Transverse colon (tissue), 4 donors: ENCODE measurements around the gene BACH2. TPM values are rescaled to one million over a fixed set of nuclear protein-coding genes. Genes with fewer than 3 reads are reported as not detected.

Experiments
- DNase-seq: peaks from one replicate; pipeline ENCODE4 v3.0.0-alpha.2; 2019
- H3K27ac ChIP-seq, 4 donors: fragments of 200-600 bp; sonication (generic); 2 replicates each; pipeline ENCODE4 v1.5.1; 2016 to 2018; ENCODE audit warnings: inconsistent platforms in 4 of 4
- H3K27me3 ChIP-seq: fragments of 200-600 bp; sonication (generic); 2 replicates; pipeline ENCODE4 v1.5.1; 2017; ENCODE audit warnings: inconsistent platforms
- H3K36me3 ChIP-seq, 4 donors: fragments of 200-600 bp; sonication (generic); 2 replicates each; pipeline ENCODE4 v1.5.1; 2017 to 2019; ENCODE audit warnings: inconsistent platforms in 4 of 4
- H3K4me1 ChIP-seq, 4 donors: fragments of 200-600 bp; sonication (generic); 2 replicates each; pipeline ENCODE4 v1.5.1; 2017 to 2020; ENCODE audit warnings: inconsistent platforms in 4 of 4
- H3K4me3 ChIP-seq, 4 donors: fragments of 200-600 bp; sonication (generic); 1 replicate in 1 of 4; 2 replicates in 3 of 4; pipeline versions ENCODE4 v1.5.1 to v1.6.1; 2017 to 2019; ENCODE audit warnings: inconsistent platforms in 4 of 4
- H3K9me3 ChIP-seq, 2 donors: fragments of 200-600 bp; sonication (generic); 2 replicates each; pipeline ENCODE4 v1.5.1; 2017 to 2019; ENCODE audit warnings: inconsistent platforms in 2 of 2
- CTCF ChIP-seq, 5 experiments: fragments of 200-600 bp in 3 of 5; fragments of 450-650 bp in 2 of 5; sonication (generic) in 3 of 5; IDR thresholded peaks; 1 replicate in 2 of 5; 2 replicates in 3 of 5; pipeline ENCODE4 v1.5.1; 2016 to 2017; ENCODE audit warnings: antibody characterized with exemption in 5 of 5, inconsistent platforms in 3 of 5, mild to moderate bottlenecking in 2 of 5, moderate library complexity in 1 of 5
- EP300 ChIP-seq: sonication (generic); formaldehyde crosslinking; IDR thresholded peaks from one replicate; pipeline ENCODE4 v1.6.1; 2017; ENCODE audit warnings: antibody characterized with exemption, low read depth
- POLR2A ChIP-seq: fragments of 450-650 bp; IDR thresholded peaks from one replicate; pipeline ENCODE4 v1.6.1; 2016; ENCODE audit warnings: antibody characterized with exemption, mild to moderate bottlenecking, moderate library complexity
- POLR2AphosphoS5 ChIP-seq, 3 donors: sonication (generic); formaldehyde crosslinking; IDR thresholded peaks; one replicate each; pipeline ENCODE4 v1.6.1; 2016; ENCODE audit warnings: antibody characterized with exemption in 3 of 3
- WGBS, 2 donors: methylation state at CpG; one replicate each; pipeline ENCODE4 v1.1.5; 2018; ENCODE audit warnings: low coverage in 1 of 2; 5-methylcytosine and 5-hydroxymethylcytosine counted together
- in situ Hi-C, 4 donors: fragments of 200-750 bp; cut with MboI; loops; one replicate each; pipeline versions ENCODE4 v1.15.0 to v1.15.1; 2017; ENCODE audit warnings: low sequenced_read_pairs in 3 of 4, low pct_ligation_motif_present in 1 of 4, low pct_unique_long_range_greater_than_20kb in 1 of 4
- intact Hi-C: fragments of 100-400 bp; cut with DNase I; formaldehyde crosslinking; loops from one replicate; pipeline ENCODE4 v1.15.1; 2023; ENCODE audit warnings: low total_unique reads
- total RNA-seq, 4 donors: library from RNA; depleted of rRNA; stranded (reverse); fragments of >200 nt; gene quantifications; one replicate each; pipeline ENCODE4 v1.1.0, GENCODE V29; 2016

Gene BACH2
- total RNA-seq, 4 donors from 2014 or later: 0.20 to 7.5 (median 2.4) TPM

GRCh38 chr6:90278129-90278528 lies 18.5 kb downstream of the BACH2 start:
- H3K36me3 ChIP-seq: no peaks in the 10 kb centered on the region
- H3K4me3 ChIP-seq: no peak overlapping the region
- H3K27me3 ChIP-seq: peaks cover 3% of the 10 kb centered on the region
- H3K9me3 ChIP-seq: no peaks in the 10 kb centered on the region
- in situ Hi-C loops (loop anchor here in 2 of 4 donors (25.0 kb wide), 1 partner anchor 316 kb away; no protein-coding TSS in a partner anchor), intact Hi-C loops (no loop called here)
- H3K27ac ChIP-seq: no peak overlapping the region
- 90% methylated on average over 4 of the region's 4 CpGs for WGBS, 2 donors
- no peak for TF ChIP-seq CTCF (IDR thresholded peaks at IDR 0.05)
- no peak for TF ChIP-seq EP300
- TF ChIP-seq POLR2AphosphoS5 (IDR thresholded peaks at IDR 0.05): no peak
- DNase-seq: no peak
- no peaks in the 10 kb centered on the region for H3K4me1 ChIP-seq

GRCh38 chr6:90277302-90278011 lies 19.2 kb downstream of the BACH2 start:
- Histone ChIP-seq H3K27me3 (peaks cover 3% of the 10 kb centered on the region), H3K4me1 (no peaks in the 10 kb centered on the region), H3K27ac (no peak overlapping the region), H3K36me3 (no peaks in the 10 kb centered on the region), H3K9me3 (no peaks in the 10 kb centered on the region), H3K4me3 (no peak overlapping the region)
- TF ChIP-seq POLR2A (no peak), POLR2AphosphoS5 (IDR thresholded peaks at IDR 0.05) (no peak), CTCF (IDR thresholded peaks at IDR 0.05) (no peak), EP300 (no peak)
- in situ Hi-C loops (loop anchor here in 2 of 4 donors (25.0 kb wide), 1 partner anchor 315 kb away; no protein-coding TSS in a partner anchor), intact Hi-C loops (no loop called here)
- DNase-seq: no peak
- WGBS, 2 donors: 70 to 82% methylated on average over 4 to 6 of the region's 6 CpGs

- Histone ChIP-seq H3K36me3 (no peaks in the 10 kb centered on the region), H3K27ac (peak overlapping the region in 1 of 4 donors; percentile 52), H3K9me3 (no peaks in the 10 kb centered on the region), H3K4me3 (no peak overlapping the region), H3K27me3 (no peaks in the 10 kb centered on the region), H3K4me1 (no peaks in the 10 kb centered on the region)
- in situ Hi-C loops (loop anchor here in 2 of 4 donors (25.0 kb wide), 1 partner anchor 312 kb away; no protein-coding TSS in a partner anchor), intact Hi-C loops (no loop called here)
- peak; percentile 60 for DNase-seq
- TF ChIP-seq EP300 (no peak), POLR2A (no peak), CTCF (IDR thresholded peaks at IDR 0.05) (no peak), POLR2AphosphoS5 (IDR thresholded peaks at IDR 0.05) (no peak)
- 57 to 61% methylated on average over 9 of the region's 9 CpGs for WGBS, 2 donors
These were observed 22.1 kb downstream of the BACH2 start for GRCh38 chr6:90274451-90275030.

- 38 to 50% methylated on average over 3 to 5 of the region's 5 CpGs for WGBS, 2 donors
These were observed 22.8 kb downstream of the BACH2 start for GRCh38 chr6:90273863-90274262.

More at GRCh38 chr6:90273863-90274262, 22.8 kb downstream of the BACH2 start:
- Histone ChIP-seq H3K4me1 (no peaks in the 10 kb centered on the region), H3K36me3 (no peaks in the 10 kb centered on the region), H3K9me3 (no peaks in the 10 kb centered on the region), H3K4me3 (no peak overlapping the region), H3K27ac (no peak overlapping the region), H3K27me3 (no peaks in the 10 kb centered on the region)
- in situ Hi-C loops (no loop called here), intact Hi-C loops (no loop called here)
- TF ChIP-seq POLR2A (no peak), POLR2AphosphoS5 (IDR thresholded peaks at IDR 0.05) (no peak), EP300 (no peak), CTCF (IDR thresholded peaks at IDR 0.05) (no peak)
- DNase-seq: no peak
